GM20000 (cell line): ENCODE results near the gene BMF.
A peak's percentile ranks its signal among the peaks of the same experiment; 100 is the strongest.

Experiments used
- DNase-seq: peaks from one replicate; pipeline ENCODE4 v3.0.0; 2012; ENCODE audit warnings: low spot score
- CTCF ChIP-seq: IDR thresholded peaks from 2 replicates; pipeline ENCODE4 v1.5.1; 2012; ENCODE audit warnings: mild to moderate bottlenecking, control low read depth; ENCODE audit errors: extremely low read depth, missing control alignments

The BMF gene

DNA sequence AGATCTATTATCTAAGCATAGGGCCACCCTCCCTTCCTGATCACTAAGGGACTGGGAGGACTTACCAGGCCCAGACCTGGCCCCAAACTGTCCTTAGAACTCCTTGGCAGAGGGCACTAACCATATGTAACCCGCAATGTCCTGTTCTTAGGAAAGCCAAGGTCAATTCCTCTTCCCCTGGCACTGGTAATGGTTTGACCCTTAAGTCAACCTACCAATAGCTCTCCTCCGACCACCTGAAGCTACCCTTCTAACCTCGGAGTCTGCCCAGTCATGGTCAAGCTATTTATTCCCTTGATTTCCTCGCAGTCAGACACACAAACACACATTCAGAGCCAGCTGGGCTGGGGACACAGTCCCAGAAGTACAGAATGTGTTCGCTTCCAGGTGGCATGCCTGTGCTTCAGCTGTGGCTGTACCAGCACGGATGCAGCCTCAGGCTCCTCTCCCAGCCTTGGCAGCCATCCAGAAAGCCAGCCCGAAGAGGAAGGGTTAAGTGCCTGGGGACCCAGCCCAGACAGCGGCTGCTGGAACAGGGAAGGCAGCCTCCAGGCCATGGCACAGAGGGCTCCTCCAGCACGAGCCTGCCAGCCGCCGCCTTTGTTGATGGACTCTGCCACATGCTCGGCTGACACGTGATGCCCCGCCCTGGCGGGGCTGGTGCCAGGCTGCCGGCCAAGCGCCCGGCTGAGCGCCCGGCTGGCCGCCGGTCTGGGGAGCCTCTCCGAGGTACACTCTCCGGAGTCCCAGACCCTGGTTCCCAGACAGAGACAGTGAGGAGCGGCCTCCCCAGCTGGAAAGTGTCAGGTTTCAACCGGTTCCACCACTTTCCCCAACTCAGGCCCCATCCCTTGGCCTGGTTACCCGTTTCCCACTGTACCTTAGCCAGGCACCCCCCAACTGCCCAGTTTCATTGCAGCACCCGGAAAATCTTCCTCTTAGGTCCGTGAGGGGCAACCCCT lies 5.5 kb downstream of the BMF start:
- TF ChIP-seq CTCF, result no peak
- no peak for DNase-seq

DNA sequence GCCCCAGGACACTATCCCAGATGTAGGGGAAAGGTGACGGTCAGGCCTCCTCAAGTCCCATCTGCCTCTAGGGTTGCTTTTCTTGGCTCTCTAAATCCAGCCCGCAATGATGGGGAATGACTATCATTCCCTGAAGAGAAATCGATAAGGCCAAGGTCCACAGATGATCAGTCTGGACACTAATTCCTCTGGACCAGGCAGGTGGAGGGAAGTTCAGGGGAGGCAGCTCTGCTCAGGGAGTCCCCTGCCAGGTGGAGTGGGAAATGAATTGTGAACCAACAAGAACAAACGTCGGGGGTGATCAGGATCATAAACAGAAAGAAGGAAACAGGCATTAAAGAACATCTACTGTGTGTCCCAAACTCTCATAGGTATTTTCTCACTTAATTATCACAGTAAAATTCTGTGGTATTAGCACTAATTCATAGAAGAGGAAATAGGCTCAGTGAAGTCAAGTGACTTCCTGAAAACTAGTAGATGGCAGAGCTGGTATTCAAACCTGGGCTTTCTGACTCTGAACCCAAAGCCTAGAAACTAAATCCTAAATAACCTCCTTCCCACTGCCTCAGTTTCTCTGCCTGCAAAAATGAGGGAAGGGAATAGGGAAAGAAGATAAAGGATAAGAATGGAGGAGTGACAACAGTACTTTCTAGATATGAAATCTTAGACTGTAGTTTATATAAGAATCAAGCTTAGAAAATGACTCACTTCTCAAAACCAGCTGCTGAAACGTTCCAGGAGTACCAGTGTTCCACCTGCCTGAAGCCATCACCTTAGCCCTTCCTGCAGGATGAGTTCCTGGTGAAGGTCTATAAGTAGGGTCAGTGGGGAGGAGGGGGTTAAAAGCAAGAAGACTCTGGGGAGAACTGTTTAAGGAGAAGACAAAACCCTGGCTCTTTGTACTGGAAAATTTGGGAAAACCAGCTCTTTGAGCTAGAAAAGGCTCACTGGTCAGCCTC lies 7.5 kb downstream of the BMF start:
- no peak for DNase-seq
- TF ChIP-seq CTCF, result no peak

DNA sequence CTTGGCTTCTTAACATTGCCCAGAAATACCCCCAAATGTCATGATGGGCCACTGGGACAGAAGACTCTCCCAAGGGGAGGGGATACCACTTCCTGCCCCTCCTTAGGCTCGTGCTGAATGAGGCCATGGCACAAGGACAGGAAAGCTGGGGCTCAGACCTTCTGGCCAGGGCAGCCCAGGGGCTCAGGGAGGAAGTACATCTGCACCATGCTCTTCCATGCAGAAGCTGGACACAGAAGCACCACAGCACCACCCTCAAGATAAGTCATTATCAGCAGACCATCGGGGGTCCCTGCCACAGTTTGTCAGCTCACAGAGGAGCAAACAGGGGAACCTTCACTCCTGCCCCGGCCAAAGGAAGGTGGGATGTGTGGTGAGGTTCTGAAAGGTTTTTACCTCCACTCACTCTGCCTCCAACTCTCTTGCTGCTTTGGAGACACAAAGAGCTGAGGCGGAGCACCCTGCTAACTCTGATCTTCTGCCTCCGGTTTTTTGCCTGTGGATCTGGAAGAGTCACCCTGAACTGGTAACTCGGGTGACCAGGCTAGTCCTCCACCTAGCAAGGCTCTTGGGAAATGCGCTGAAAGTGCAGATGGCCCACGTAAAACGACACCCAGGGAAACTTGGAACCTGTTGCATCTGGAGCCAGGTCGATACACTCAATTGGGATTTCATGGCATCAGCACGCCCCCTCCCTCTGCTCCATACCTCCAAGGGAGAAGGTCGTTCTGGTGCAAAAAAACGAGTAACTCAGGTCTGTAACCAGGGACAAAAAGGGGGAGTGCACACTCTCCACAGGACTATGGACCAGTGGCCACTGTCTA lies 8.3 kb downstream of the BMF start:
- no peak for TF ChIP-seq CTCF
- DNase-seq, result no peak

DNA sequence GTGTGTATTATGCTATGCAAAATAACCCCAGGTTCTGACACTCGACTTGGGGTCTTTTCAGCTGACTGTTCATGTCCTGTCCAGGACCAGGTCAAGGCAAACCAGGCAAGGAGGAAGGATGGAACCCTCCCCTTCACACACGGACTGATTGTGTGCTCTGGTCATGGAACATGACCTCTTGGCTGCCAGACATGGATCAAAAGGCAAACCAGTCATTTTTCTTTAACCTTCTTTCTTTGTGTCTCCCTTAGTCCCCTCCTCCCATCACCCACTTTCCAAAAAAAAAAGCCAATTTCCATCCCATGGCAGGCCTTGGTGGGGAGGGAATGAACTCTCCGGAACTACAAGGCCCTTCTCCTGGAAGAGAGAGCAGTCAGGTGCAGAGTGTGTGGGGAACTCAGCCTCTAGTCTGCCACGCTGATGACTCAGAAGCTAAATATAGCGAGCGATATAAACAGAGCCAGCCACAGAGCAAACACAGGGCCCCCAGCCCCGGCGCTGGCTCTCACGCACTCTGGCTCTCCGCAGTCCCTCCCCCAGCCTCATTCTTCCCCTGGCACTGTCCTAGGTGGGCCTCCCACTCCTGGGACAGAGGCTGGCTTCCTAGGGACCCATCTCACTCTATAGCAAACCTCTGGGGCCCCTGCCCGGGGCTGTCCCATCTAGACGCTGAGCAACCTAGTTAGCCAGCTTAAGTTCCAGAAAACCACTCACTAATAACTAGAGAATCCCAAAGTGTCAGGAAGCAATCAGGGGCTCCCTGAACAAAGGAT lies 10.0 kb downstream of the BMF start:
- TF ChIP-seq CTCF, result no peak
- DNase-seq, result peak; percentile 90

- no peak for DNase-seq
- no peak for TF ChIP-seq CTCF
Observed at GRCh38 chr15:40097968-40098476, 10.7 kb downstream of the BMF start.
